ENCODE data around the gene FMNL2. TPM values are rescaled to one million over a fixed set of nuclear protein-coding genes. Genes with fewer than 3 reads are reported as not detected.

Gene FMNL2
- total and polyA plus RNA-seq, 2 experiments from 2014 or later, result 16.5 to 45.4 TPM

DNA sequence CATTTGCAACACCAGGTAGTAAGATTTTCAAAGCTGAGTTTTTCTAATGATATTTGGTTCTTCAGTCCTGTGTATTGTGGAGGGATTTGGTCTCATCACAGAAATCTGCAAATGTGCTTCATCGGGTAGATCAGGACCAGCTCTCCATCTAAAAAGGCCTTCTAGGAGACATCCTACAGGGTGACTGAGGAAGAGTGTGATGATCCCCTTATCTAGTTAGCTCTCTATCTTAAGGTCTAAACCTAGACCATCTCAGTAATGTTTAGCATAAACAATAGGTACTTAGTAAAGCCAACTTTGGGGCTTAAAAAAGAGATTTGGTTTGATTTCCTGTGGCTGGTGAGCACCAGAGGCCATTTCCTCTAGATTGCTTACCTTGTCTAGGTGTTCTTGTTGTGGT lies 237.1 kb downstream of the FMNL2 start:
- H3K36me3 Mint-ChIP-seq (ENCODE audit: low read depth), result peaks cover 5% of the 10 kb centered on the region; the same call in 2 of the 3 replicates
- ATAC-seq (no peak), DNase-seq (ENCODE audit: low spot score) (no peak)
- no peaks in the 10 kb centered on the region for H3F3A ChIP-seq (replicated peaks; ENCODE audit: low read depth)
- no peak overlapping the region for H3K4me2 ChIP-seq
- peaks cover 2% of the 10 kb centered on the region for H3K27me3 Mint-ChIP-seq (ENCODE audit: insufficient read depth, low read depth, poor library complexity)
- H3K4me3 Mint-ChIP-seq, result no peak overlapping the region
- no peaks in the 10 kb centered on the region for H3K36me3 ChIP-seq (ENCODE audit: insufficient read depth)
- no peaks in the 10 kb centered on the region for H3K4me1 Mint-ChIP-seq
- H3K27ac Mint-ChIP-seq, result no peak overlapping the region
- no peak overlapping the region for H3K27ac ChIP-seq (ENCODE audit: low read depth)
- TF ChIP-seq JUNB (IDR thresholded peaks at IDR 0.05; ENCODE audit: unreplicated experiment), result no peak
- no peak for TF ChIP-seq STAT1 (IDR thresholded peaks at IDR 0.05; ENCODE audit: unreplicated experiment)
- no peak for TF ChIP-seq NANOG (IDR thresholded peaks at IDR 0.05; ENCODE audit: borderline replicate concordance)
- TF ChIP-seq EZH2 (IDR thresholded peaks at IDR 0.05; ENCODE audit: low read depth, unreplicated experiment), result no peak
- no peak overlapping the region for H2AFZ ChIP-seq
- H3K4me1 ChIP-seq (ENCODE audit: insufficient read depth), result peaks cover 2% of the 10 kb centered on the region; the same call in 1 of the 2 replicates
- no peaks in the 10 kb centered on the region for H3K9me2 ChIP-seq (ENCODE audit: insufficient read depth)
- no peaks in the 10 kb centered on the region for H3K9me3 Mint-ChIP-seq
- no peaks in the 10 kb centered on the region for H3K27me3 ChIP-seq (ENCODE audit: insufficient read depth)
- H3K79me2 ChIP-seq (replicated peaks; ENCODE audit: insufficient read depth), result no peaks in the 10 kb centered on the region; the same call in 1 of the 2 replicates
- H4K20me1 ChIP-seq (replicated peaks; ENCODE audit: insufficient read depth), result peaks cover 4% of the 10 kb centered on the region; the same call in 1 of the 2 replicates
- no peak overlapping the region for H3K4me3 ChIP-seq

DNA sequence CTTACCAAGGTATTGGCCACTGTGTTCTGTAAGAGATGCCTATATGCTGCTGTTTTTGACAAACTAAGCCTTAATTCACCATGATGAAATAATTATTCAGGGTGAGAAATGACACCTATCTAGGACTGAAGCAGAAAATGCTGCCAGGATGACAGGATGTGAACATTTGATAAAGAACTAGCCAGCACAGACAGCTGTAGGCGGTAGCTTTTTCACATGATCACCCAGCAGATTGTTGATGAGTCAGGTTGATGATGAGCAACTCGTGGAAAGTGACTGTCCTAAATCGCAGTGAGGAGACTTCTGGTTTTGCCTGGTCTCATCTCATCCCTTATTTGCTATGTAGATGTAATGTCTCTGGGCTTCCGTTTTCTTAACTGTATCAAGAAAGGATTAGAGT lies 238.2 kb downstream of the FMNL2 start:
- no peaks in the 10 kb centered on the region for H3K36me3 ChIP-seq (ENCODE audit: insufficient read depth)
- H3K27ac ChIP-seq (ENCODE audit: low read depth), result no peak overlapping the region
- H3F3A ChIP-seq (replicated peaks; ENCODE audit: low read depth), result no peaks in the 10 kb centered on the region
- H3K4me3 ChIP-seq, result no peak overlapping the region
- no peak for DNase-seq (ENCODE audit: low spot score)
- H3K27me3 ChIP-seq (ENCODE audit: insufficient read depth), result no peaks in the 10 kb centered on the region
- no peaks in the 10 kb centered on the region for H3K27me3 Mint-ChIP-seq (ENCODE audit: insufficient read depth, low read depth, poor library complexity)
- H3K4me2 ChIP-seq, result no peak overlapping the region
- H3K79me2 ChIP-seq (replicated peaks; ENCODE audit: insufficient read depth), result no peaks in the 10 kb centered on the region; the same call in 1 of the 2 replicates
- H3K9me2 ChIP-seq (ENCODE audit: insufficient read depth), result no peaks in the 10 kb centered on the region
- no peak overlapping the region for H2AFZ ChIP-seq
- no peaks in the 10 kb centered on the region for H3K4me1 Mint-ChIP-seq
- ATAC-seq, result no peak
- no peak for TF ChIP-seq CREB1 (CRISPR knock-in tag; IDR thresholded peaks at IDR 0.05; ENCODE audit: low read depth)
- TF ChIP-seq NANOG (IDR thresholded peaks at IDR 0.05; ENCODE audit: borderline replicate concordance), result no peak
- TF ChIP-seq, protein P1, sequence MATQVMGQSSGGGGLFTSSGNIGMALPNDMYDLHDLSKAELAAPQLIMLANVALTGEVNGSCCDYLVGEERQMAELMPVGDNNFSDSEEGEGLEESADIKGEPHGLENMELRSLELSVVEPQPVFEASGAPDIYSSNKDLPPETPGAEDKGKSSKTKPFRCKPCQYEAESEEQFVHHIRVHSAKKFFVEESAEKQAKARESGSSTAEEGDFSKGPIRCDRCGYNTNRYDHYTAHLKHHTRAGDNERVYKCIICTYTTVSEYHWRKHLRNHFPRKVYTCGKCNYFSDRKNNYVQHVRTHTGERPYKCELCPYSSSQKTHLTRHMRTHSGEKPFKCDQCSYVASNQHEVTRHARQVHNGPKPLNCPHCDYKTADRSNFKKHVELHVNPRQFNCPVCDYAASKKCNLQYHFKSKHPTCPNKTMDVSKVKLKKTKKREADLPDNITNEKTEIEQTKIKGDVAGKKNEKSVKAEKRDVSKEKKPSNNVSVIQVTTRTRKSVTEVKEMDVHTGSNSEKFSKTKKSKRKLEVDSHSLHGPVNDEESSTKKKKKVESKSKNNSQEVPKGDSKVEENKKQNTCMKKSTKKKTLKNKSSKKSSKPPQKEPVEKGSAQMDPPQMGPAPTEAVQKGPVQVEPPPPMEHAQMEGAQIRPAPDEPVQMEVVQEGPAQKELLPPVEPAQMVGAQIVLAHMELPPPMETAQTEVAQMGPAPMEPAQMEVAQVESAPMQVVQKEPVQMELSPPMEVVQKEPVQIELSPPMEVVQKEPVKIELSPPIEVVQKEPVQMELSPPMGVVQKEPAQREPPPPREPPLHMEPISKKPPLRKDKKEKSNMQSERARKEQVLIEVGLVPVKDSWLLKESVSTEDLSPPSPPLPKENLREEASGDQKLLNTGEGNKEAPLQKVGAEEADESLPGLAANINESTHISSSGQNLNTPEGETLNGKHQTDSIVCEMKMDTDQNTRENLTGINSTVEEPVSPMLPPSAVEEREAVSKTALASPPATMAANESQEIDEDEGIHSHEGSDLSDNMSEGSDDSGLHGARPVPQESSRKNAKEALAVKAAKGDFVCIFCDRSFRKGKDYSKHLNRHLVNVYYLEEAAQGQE (IDR thresholded peaks at IDR 0.05; ENCODE audit: unreplicated experiment), result no peak
- TF ChIP-seq ZNF114 (CRISPR knock-in tag; IDR thresholded peaks at IDR 0.05), result no peak
- TF ChIP-seq, protein P2, sequence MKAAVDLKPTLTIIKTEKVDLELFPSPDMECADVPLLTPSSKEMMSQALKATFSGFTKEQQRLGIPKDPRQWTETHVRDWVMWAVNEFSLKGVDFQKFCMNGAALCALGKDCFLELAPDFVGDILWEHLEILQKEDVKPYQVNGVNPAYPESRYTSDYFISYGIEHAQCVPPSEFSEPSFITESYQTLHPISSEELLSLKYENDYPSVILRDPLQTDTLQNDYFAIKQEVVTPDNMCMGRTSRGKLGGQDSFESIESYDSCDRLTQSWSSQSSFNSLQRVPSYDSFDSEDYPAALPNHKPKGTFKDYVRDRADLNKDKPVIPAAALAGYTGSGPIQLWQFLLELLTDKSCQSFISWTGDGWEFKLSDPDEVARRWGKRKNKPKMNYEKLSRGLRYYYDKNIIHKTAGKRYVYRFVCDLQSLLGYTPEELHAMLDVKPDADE (IDR thresholded peaks at IDR 0.05), result no peak
- TF ChIP-seq, protein P3, sequence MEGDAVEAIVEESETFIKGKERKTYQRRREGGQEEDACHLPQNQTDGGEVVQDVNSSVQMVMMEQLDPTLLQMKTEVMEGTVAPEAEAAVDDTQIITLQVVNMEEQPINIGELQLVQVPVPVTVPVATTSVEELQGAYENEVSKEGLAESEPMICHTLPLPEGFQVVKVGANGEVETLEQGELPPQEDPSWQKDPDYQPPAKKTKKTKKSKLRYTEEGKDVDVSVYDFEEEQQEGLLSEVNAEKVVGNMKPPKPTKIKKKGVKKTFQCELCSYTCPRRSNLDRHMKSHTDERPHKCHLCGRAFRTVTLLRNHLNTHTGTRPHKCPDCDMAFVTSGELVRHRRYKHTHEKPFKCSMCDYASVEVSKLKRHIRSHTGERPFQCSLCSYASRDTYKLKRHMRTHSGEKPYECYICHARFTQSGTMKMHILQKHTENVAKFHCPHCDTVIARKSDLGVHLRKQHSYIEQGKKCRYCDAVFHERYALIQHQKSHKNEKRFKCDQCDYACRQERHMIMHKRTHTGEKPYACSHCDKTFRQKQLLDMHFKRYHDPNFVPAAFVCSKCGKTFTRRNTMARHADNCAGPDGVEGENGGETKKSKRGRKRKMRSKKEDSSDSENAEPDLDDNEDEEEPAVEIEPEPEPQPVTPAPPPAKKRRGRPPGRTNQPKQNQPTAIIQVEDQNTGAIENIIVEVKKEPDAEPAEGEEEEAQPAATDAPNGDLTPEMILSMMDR (conservative IDR thresholded peaks at IDR 0.05; ENCODE audit: low read depth in 2 of 2), result no peak
- TF ChIP-seq STAT1 (IDR thresholded peaks at IDR 0.05; ENCODE audit: unreplicated experiment), result no peak
- TF ChIP-seq JUNB (IDR thresholded peaks at IDR 0.05; ENCODE audit: unreplicated experiment), result no peak
- no peak overlapping the region for H3K27ac Mint-ChIP-seq
- H3K4me1 ChIP-seq (ENCODE audit: insufficient read depth), result peaks cover 7% of the 10 kb centered on the region
- peaks cover 11% of the 10 kb centered on the region; the same call in 1 of the 2 replicates for H4K20me1 ChIP-seq (replicated peaks; ENCODE audit: insufficient read depth)
- no peaks in the 10 kb centered on the region for H3K9me3 Mint-ChIP-seq
- H3K4me3 Mint-ChIP-seq, result no peak overlapping the region
- H3K36me3 Mint-ChIP-seq (ENCODE audit: low read depth), result peaks cover 5% of the 10 kb centered on the region; the same call in 2 of the 3 replicates
